Activated naive CD4-positive, alpha-beta T cell treated with anti-CD3 and anti-CD28 coated beads, Interleukin-2, amount 50 U/mL, for 16 hours (primary cell): Measurements from ENCODE around the gene B4GALT2.
A peak's percentile ranks its signal among the peaks of the same experiment; 100 is the strongest.

Experiments
- DNase-seq: peaks from one replicate; pipeline ENCODE4 v3.0.0-alpha.2; 2020

Gene B4GALT2

GRCh38 chr1:44012404-44012803 lies 33.4 kb downstream of the B4GALT2 start:
- DNase-seq, result no peak

- DNase-seq, result no peak
These were observed 34.1 kb downstream of the B4GALT2 start for GRCh38 chr1:44012941-44013609.

- no peak for DNase-seq
These were observed 34.9 kb downstream of the B4GALT2 start for GRCh38 chr1:44013949-44014348.

- DNase-seq, result no peak
These were observed 35.5 kb downstream of the B4GALT2 start for GRCh38 chr1:44014365-44015104.

- DNase-seq, result no peak
These were observed 36.2 kb downstream of the B4GALT2 start for GRCh38 chr1:44015206-44015605.

GRCh38 chr1:44016041-44016889 lies 37.3 kb downstream of the B4GALT2 start:
- DNase-seq, result no peak

- DNase-seq, result no peak
These were observed 37.9 kb downstream of the B4GALT2 start for GRCh38 chr1:44016890-44017400.

- DNase-seq, result no peak
These were observed 40.5 kb downstream of the B4GALT2 start for GRCh38 chr1:44019466-44019948.

GRCh38 chr1:44020464-44020863 lies 41.5 kb downstream of the B4GALT2 start:
- DNase-seq, result no peak

GRCh38 chr1:44021156-44021555 lies 42.1 kb downstream of the B4GALT2 start:
- no peak for DNase-seq

- no peak for DNase-seq
These were observed 42.7 kb downstream of the B4GALT2 start for GRCh38 chr1:44021581-44022321.

- no peak for DNase-seq
These were observed 45.3 kb downstream of the B4GALT2 start for GRCh38 chr1:44024031-44024902.

GRCh38 chr1:44024903-44025525 lies 46.0 kb downstream of the B4GALT2 start:
- no peak for DNase-seq

- peak; percentile 4 for DNase-seq
These were observed 46.8 kb downstream of the B4GALT2 start for GRCh38 chr1:44025816-44026215.

- DNase-seq, result no peak
These were observed 48.3 kb downstream of the B4GALT2 start for GRCh38 chr1:44027320-44027719.

GRCh38 chr1:44029260-44029910 lies 50.4 kb downstream of the B4GALT2 start:
- DNase-seq, result no peak

GRCh38 chr1:44029911-44030604 lies 51.0 kb downstream of the B4GALT2 start:
- DNase-seq, result peak; percentile 92

- peak; percentile 68 for DNase-seq
These were observed 51.7 kb downstream of the B4GALT2 start for GRCh38 chr1:44030605-44031251.
